ENCODE results near the gene PPP1R1C.

Gene PPP1R1C, protein sequence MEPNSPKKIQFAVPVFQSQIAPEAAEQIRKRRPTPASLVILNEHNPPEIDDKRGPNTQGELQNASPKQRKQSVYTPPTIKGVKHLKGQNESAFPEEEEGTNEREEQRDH

DNA sequence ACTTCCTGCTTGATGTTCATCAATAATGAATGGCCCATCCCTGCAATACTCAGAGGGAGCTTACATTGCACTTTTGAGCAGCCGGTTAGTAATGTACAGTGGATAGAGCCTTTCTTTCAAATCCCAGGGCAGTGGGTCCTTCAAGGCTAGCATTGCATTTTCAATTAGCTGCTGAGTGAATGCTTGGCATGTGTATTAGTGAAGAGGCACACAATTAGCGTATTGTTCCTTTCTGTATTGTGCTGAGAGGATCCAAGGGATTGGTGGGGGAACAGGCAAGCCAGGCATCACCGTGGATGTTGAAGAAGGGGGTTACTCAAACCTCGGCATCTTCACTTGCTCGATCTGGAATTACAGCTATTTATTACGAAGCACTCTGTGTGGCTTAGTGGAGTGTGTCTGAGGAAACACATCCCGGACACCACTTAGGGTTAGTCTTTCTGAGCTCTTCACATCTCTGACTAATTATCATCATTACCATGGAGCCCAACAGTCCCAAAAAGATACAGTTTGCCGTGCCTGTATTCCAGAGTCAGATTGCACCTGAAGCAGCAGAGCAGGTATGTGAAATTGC lies at the start of gene PPP1R1C:
TSS of gene PPP1R1C (plus strand) at position 222 of the 574 bp plus-strand sequence. CDS start at position 480, 258 bp downstream.
- Histone ChIP-seq H3K9me3 (ENCODE audit: low read length) (no peaks in the 10 kb centered on the region), H3K36me3 (ENCODE audit: insufficient read depth, low read length) (no peaks in the 10 kb centered on the region), H3K4me1 (ENCODE audit: insufficient read depth, low read length) (peaks cover 8% of the 10 kb centered on the region), H2AFZ (ENCODE audit: low read depth, low read length) (peak within 1 kb of the TSS; percentile 1), H3K4me3 (ENCODE audit: low read length) (no peak within 1 kb of the TSS), H3K27me3 (ENCODE audit: insufficient read depth, low read length) (no peaks in the 10 kb centered on the region)

DNA sequence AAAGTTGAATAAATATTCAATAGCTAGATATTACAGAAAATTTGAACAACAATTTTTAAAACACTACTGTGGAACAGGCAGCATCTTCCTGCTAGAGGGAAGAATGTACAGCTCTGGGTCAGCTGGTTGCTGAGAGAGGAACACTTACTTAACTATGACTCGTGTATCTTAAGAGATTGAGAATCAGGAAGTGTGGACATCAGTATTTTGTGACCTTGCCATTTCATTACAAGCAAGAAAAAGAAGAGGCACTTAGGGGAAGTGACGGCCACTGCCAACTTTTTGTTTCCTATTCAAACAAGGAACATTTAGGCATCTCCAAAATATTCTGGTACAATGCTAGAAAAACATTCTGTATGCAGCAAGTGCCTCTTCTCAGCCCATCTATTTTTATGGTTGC lies 48.2 kb upstream of the PPP1R1C start:
- H3K27me3 ChIP-seq (ENCODE audit: insufficient read depth, low read length), result no peaks in the 10 kb centered on the region
- H2AFZ ChIP-seq (ENCODE audit: low read depth, low read length), result no peak overlapping the region
- H3K4me1 ChIP-seq (ENCODE audit: insufficient read depth, low read length), result no peaks in the 10 kb centered on the region
- H3K36me3 ChIP-seq (ENCODE audit: insufficient read depth, low read length), result no peaks in the 10 kb centered on the region
- no peak overlapping the region for H3K4me3 ChIP-seq (ENCODE audit: low read length)
- H3K9me3 ChIP-seq (ENCODE audit: low read length), result no peaks in the 10 kb centered on the region

DNA sequence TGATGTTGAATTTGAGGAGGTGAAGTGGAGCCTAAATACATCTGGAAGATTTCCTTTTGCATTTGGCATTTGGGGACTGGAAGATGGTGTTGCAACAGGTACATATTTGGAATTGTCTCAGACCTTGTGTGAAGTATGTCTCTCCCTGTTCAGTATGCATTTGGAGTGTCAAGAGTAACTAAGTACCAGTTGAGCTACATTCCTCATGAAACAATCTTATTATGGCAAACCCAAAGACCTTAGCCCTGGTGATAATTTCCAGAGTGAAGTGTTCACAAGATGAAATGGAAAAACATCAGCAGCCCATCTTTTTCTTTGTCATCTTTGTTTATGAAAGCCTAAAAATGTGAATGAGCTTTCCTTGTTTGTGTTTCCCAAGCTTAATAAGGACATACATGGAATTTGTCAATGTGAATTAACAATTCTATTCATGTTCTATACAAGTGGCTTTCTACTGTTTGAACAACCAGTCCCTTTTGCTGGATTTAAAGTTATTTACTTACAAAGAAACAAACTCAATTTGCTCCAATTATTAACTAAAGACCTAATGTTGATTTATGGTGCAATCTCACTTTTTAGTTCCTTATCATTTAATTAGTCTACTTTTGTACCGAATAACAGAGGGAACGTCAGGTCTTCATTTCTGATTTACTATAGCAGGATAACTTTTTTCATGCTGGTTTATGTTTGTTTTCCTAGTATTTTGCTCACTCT lies 42.1 kb upstream of the PPP1R1C start:
- Histone ChIP-seq H3K36me3 (ENCODE audit: insufficient read depth, low read length) (no peaks in the 10 kb centered on the region), H3K4me1 (ENCODE audit: insufficient read depth, low read length) (no peaks in the 10 kb centered on the region)

DNA sequence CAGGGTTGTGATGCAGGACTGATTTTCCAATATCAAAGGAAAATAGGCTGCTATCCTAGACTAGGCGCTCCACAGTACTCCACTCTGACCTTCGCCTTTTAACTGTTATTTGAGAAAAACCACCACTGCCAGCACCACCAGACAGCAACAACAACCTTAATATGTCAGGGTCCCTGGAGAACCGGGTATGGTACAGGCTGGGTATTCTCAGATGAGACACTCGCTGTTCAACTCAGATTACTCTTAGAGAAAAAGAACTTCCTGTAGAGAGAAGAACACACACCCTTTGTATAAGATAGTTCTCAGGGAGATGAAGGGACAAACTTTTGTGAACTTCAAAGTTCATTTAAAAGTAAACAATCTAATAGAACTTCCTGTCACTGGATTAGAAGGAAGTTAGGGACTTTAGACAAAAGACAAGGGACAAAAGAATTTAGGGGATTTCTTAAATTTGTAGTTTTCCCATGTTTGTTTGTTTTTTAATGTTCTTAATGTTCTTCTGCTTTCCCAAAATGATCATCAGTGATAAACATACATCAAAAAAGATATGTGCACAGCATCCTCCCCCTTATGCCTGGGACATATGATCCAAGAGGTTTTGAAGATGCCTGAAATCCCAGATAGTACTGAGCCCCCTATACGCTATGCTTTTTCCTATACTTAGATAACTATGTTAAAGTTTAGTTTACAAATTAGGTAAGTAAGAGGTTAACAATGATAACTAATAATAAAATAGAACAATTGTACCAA lies 41.3 kb upstream of the PPP1R1C start:
- no peaks in the 10 kb centered on the region for H3K9me3 ChIP-seq (ENCODE audit: low read length)
- H3K4me3 ChIP-seq (ENCODE audit: low read length), result no peak overlapping the region
- H3K36me3 ChIP-seq (ENCODE audit: insufficient read depth, low read length), result no peaks in the 10 kb centered on the region
- no peaks in the 10 kb centered on the region for H3K4me1 ChIP-seq (ENCODE audit: insufficient read depth, low read length)
- H3K27me3 ChIP-seq (ENCODE audit: insufficient read depth, low read length), result no peaks in the 10 kb centered on the region
- no peak overlapping the region for H2AFZ ChIP-seq (ENCODE audit: low read depth, low read length)

More for the DNA sequence above, 42.1 kb upstream of the PPP1R1C start:
- H3K27me3 ChIP-seq (ENCODE audit: insufficient read depth, low read length), result no peaks in the 10 kb centered on the region
- no peak overlapping the region for H2AFZ ChIP-seq (ENCODE audit: low read depth, low read length)
- H3K9me3 ChIP-seq (ENCODE audit: low read length), result no peaks in the 10 kb centered on the region
- no peak overlapping the region for H3K4me3 ChIP-seq (ENCODE audit: low read length)

DNA sequence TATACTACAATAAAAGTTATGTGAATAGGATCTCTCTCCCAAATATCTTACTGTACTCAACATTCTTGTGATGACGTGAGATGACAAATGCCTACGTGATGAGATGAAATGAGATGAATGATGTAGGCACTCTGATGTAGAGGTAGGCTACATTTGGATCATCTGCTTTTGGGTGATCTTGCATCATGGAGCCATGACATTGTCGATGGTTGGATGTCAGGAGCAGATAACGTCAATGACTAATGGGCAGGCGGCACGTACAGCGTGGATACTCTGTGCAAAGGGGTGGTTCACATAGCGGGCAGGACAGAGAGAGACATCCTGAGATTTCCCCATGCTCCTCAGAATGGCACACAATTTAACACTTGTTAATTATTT lies 40.8 kb upstream of the PPP1R1C start:
- H2AFZ ChIP-seq (ENCODE audit: low read depth, low read length), result no peak overlapping the region
- no peaks in the 10 kb centered on the region for H3K27me3 ChIP-seq (ENCODE audit: insufficient read depth, low read length)
- no peaks in the 10 kb centered on the region for H3K36me3 ChIP-seq (ENCODE audit: insufficient read depth, low read length)
- no peaks in the 10 kb centered on the region for H3K4me1 ChIP-seq (ENCODE audit: insufficient read depth, low read length)
- H3K4me3 ChIP-seq (ENCODE audit: low read length), result no peak overlapping the region
- H3K9me3 ChIP-seq (ENCODE audit: low read length), result no peaks in the 10 kb centered on the region

DNA sequence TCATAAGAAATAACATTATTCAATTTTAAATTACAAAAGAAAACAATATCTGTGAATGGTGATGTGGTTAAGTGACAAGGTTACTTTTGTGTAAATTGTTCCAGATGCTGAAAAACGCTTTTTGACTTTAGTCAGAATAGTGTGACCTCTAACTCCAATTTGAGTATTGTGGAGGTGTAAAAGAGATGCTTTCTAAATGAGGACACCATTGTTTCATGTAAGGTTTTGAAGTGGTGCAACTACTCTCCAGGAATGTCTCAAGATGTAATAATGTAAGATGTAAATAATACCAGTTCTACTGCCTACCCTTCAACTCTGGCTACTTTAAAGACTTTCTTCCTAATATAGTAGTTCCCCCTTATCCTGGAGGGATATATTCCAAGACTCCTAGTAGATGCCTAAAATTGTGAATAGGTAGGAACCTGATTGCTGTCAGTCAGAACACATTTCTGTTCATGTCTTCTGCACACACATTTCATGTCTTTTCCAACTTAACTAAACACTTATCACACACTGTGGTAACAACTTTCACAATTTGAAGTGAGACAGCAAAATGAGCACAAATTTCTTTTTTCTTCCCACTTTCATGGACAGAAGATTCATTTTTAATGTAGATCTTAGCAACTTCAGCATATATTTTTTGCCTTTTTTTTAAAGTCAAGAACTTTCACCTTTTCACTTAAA lies 39.1 kb upstream of the PPP1R1C start:
- no peaks in the 10 kb centered on the region for H3K27me3 ChIP-seq (ENCODE audit: insufficient read depth, low read length)
- no peaks in the 10 kb centered on the region for H3K36me3 ChIP-seq (ENCODE audit: insufficient read depth, low read length)
- H3K4me1 ChIP-seq (ENCODE audit: insufficient read depth, low read length), result no peaks in the 10 kb centered on the region
- no peak overlapping the region for H3K4me3 ChIP-seq (ENCODE audit: low read length)
- H3K9me3 ChIP-seq (ENCODE audit: low read length), result no peaks in the 10 kb centered on the region
- no peak overlapping the region for H2AFZ ChIP-seq (ENCODE audit: low read depth, low read length)

DNA sequence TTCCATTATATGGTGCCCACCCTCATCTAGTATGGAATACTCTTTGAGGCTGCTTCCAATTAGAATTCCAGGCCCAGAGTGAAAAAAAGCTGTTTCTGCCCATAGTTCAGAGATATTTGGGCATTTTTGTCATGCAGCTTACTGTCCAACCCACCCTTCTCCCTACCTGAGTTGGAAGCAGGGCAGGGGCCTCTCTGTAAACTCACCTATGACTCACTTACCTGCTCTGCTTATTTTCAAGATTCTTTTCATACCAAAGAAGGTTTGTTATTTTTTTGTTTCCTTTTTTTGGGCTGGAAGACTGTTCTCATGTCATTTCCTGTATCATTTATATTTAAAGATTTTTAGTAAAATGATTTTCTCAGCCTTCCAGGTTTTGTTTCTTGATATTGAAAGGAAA lies 38.4 kb upstream of the PPP1R1C start:
- Histone ChIP-seq H3K9me3 (ENCODE audit: low read length) (no peaks in the 10 kb centered on the region), H2AFZ (ENCODE audit: low read depth, low read length) (no peak overlapping the region), H3K36me3 (ENCODE audit: insufficient read depth, low read length) (no peaks in the 10 kb centered on the region), H3K4me1 (ENCODE audit: insufficient read depth, low read length) (no peaks in the 10 kb centered on the region), H3K4me3 (ENCODE audit: low read length) (no peak overlapping the region), H3K27me3 (ENCODE audit: insufficient read depth, low read length) (no peaks in the 10 kb centered on the region)

DNA sequence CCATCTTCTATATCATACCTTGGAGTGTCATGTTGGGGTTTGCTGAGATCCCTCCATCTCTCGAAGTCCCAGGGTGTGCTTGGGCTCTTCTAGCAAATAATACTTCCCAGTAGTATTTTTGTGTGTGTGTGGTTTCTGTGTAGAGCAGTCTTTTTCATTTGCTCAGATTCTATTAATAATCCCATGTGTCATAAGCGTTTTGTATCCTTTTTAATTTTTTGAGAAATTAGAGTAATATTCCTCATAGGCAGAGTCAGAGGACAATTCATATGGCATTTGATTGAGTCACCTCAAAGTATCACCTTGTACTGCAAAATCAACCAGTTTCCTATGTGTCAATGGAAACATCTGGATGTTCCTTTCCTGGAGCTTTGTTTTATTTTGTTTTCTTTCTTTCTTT lies 37.4 kb upstream of the PPP1R1C start:
- no peaks in the 10 kb centered on the region for H3K36me3 ChIP-seq (ENCODE audit: insufficient read depth, low read length)
- no peaks in the 10 kb centered on the region for H3K9me3 ChIP-seq (ENCODE audit: low read length)
- H3K27me3 ChIP-seq (ENCODE audit: insufficient read depth, low read length), result no peaks in the 10 kb centered on the region
- no peak overlapping the region for H3K4me3 ChIP-seq (ENCODE audit: low read length)
- no peaks in the 10 kb centered on the region for H3K4me1 ChIP-seq (ENCODE audit: insufficient read depth, low read length)
- H2AFZ ChIP-seq (ENCODE audit: low read depth, low read length), result no peak overlapping the region

DNA sequence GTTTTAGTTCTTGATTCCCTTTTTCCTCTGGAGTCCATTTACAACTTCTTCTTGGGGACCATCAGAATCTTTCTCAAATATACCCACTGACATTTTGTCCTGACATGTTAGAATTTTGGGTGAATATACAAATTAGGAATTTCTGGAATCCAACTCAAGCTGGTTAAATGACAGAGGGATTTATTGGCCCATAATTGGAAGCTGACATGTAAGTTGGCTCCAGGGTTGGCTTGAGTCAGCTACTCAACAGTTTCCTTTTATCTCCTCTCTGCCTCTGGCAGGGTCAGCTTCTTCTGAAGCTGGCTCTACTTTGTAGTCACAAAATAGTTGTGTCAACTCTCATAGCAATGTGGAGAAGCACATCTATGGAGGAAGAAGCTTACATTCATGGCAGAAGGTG lies 36.6 kb upstream of the PPP1R1C start:
- Histone ChIP-seq H2AFZ (ENCODE audit: low read depth, low read length) (no peak overlapping the region), H3K36me3 (ENCODE audit: insufficient read depth, low read length) (no peaks in the 10 kb centered on the region), H3K4me3 (ENCODE audit: low read length) (no peak overlapping the region), H3K9me3 (ENCODE audit: low read length) (no peaks in the 10 kb centered on the region), H3K4me1 (ENCODE audit: insufficient read depth, low read length) (no peaks in the 10 kb centered on the region), H3K27me3 (ENCODE audit: insufficient read depth, low read length) (no peaks in the 10 kb centered on the region)

DNA sequence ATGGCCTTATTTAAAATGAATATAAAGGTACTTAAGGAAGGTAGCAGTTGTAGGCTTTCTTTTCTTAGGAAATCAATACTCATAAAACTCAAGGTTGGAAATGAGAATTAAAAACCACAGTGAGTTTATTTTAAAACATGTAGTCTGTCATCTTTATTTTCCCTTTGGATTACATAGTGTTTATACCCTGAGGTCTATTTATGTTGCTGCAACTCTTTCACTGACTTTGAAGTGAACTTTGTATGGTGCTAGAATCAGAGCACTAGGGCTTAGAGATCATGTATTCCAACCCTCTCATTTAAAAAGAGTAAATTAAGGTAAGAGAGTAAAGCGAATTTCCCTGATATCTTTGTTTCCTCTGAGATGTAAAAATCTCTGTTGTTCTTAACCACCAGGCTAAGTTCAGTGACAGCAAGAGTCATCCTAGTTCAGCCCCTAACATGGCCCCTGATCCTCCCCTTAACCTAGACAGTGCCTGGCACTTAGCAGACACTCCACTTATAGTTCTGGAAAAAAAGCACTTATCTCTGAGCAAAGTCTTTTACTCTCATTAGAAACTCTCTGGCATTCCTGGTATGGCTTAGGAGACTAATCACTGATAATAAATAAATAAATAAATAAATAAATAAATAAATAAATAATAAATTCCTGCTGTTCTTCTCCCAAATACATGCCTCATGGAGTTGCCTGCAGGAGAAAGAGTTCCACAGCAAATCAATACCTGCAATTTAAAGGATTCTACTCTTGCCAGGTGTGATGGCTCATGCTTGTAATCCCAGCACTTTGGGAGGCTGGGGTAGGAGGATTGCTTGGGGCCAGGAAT lies 33.0 kb upstream of the PPP1R1C start:
- Histone ChIP-seq H3K4me3 (ENCODE audit: low read length) (no peak overlapping the region), H3K36me3 (ENCODE audit: insufficient read depth, low read length) (no peaks in the 10 kb centered on the region), H3K9me3 (ENCODE audit: low read length) (no peaks in the 10 kb centered on the region), H3K4me1 (ENCODE audit: insufficient read depth, low read length) (no peaks in the 10 kb centered on the region), H3K27me3 (ENCODE audit: insufficient read depth, low read length) (no peaks in the 10 kb centered on the region), H2AFZ (ENCODE audit: low read depth, low read length) (no peak overlapping the region)

DNA sequence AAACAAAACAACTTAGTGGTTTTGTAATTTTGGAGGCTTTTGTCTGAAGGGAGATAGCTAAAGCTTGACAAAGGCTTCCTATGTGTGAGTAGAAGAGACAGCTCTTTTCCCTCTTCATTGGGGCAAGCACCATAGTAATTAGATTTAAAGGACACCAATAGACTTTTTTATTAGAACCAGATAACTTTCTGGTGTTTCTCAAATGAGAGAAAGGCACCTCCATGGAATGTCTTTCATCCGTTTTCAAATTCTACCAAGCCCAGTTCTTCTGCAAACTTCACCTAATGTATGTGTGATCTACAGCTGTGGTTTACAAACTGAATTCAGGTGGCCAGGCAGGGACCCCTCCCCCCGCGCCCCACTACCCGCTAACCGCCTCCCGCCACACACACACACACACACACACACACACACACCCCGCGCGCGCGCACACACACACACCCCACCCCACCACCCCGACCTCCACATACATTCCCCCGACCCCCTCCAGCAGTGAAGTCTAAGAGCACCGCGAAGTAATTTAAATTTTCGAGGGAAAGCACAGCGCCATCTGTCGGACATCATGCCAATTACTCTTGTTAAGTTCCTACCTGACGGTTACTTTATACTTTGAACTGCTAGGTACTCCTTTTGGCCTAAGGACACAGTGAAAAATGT lies 31.6 kb upstream of the PPP1R1C start:
- no peak overlapping the region for H3K4me3 ChIP-seq (ENCODE audit: low read length)
- no peak overlapping the region for H2AFZ ChIP-seq (ENCODE audit: low read depth, low read length)
- H3K36me3 ChIP-seq (ENCODE audit: insufficient read depth, low read length), result no peaks in the 10 kb centered on the region
- H3K27me3 ChIP-seq (ENCODE audit: insufficient read depth, low read length), result no peaks in the 10 kb centered on the region
- H3K4me1 ChIP-seq (ENCODE audit: insufficient read depth, low read length), result no peaks in the 10 kb centered on the region
- H3K9me3 ChIP-seq (ENCODE audit: low read length), result no peaks in the 10 kb centered on the region

DNA sequence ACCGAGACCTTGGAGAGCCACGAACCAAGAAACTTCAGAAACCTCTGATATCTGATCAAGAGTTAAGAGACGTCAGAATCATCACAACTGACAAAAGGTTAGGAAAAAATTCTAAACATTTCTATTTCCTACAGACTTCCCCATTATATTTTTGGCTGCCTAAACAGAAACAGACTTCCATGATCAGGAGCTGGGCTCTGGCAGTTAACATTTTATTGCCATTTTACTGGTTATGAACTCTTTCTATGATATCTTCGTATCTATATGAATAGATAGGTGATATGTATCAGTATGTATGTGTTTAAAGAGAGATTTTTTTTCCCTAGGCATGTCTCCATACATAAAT lies 31.1 kb upstream of the PPP1R1C start:
- Histone ChIP-seq H3K36me3 (ENCODE audit: insufficient read depth, low read length) (no peaks in the 10 kb centered on the region), H3K4me1 (ENCODE audit: insufficient read depth, low read length) (no peaks in the 10 kb centered on the region), H3K4me3 (ENCODE audit: low read length) (no peak overlapping the region), H3K27me3 (ENCODE audit: insufficient read depth, low read length) (no peaks in the 10 kb centered on the region), H3K9me3 (ENCODE audit: low read length) (no peaks in the 10 kb centered on the region), H2AFZ (ENCODE audit: low read depth, low read length) (no peak overlapping the region)

All from neuron (in vitro differentiated cells).